Tibial artery (tissue), 4 donors: ENCODE measurements around the gene HACE1.
"Not testable (repeated sequence)": the region's sequence is repeated elsewhere in the genome, so short reads cannot be mapped to it uniquely, and the experiment has no call there.

Experiments
- DNase-seq, 2 donors: peaks; one replicate each; pipeline ENCODE4 v3.0.0-alpha.2; 2019
- H3K27ac ChIP-seq, 2 donors: fragments of 200-600 bp; sonication (generic) in 1 of 2; 1 replicate in 1 of 2; 2 replicates in 1 of 2; pipeline ENCODE4 v1.5.1; 2018 to 2019; ENCODE audit warnings: mild to moderate bottlenecking in 1 of 2
- H3K27me3 ChIP-seq, 2 donors: fragments of 200-600 bp; sonication (generic) in 1 of 2; one replicate each; pipeline versions ENCODE4 v1.5.1 to v1.6.0; 2016 to 2019
- H3K36me3 ChIP-seq, 3 donors: fragments of 200-600 bp; sonication (generic) in 2 of 3; one replicate each; pipeline ENCODE4 v1.5.1; 2016 to 2019; ENCODE audit warnings: mild to moderate bottlenecking in 2 of 3
- H3K4me1 ChIP-seq, 4 donors: fragments of 200-600 bp; sonication (generic) in 2 of 4; 1 replicate in 3 of 4; 2 replicates in 1 of 4; pipeline ENCODE4 v1.5.1; 2016 to 2019
- H3K4me3 ChIP-seq, 2 donors: fragments of 200-600 bp; sonication (generic) in 1 of 2; 1 replicate in 1 of 2; 2 replicates in 1 of 2; pipeline ENCODE4 v1.5.1; 2018 to 2019; ENCODE audit warnings: mild to moderate bottlenecking in 2 of 2
- H3K9me3 ChIP-seq, 3 donors: fragments of 200-600 bp; sonication (generic) in 1 of 3; one replicate each; pipeline ENCODE4 v1.5.1; 2016 to 2019
- intact Hi-C: fragments of 100-400 bp; cut with DNase I; formaldehyde crosslinking; loops from one replicate; pipeline ENCODE4 v1.15.0; 2023; ENCODE audit warnings: low total_unique reads
- TF ChIP-seq, protein P1 (sequence below), 2 experiments: fragments of 200-600 bp in 1 of 2; fragments of 450-650 bp in 1 of 2; IDR thresholded peaks; one replicate each; pipeline ENCODE4 v1.5.1; 2017 to 2019; ENCODE audit warnings: antibody characterized with exemption in 2 of 2, mild to moderate bottlenecking in 1 of 2, moderate library complexity in 1 of 2

Gene HACE1

DNA sequence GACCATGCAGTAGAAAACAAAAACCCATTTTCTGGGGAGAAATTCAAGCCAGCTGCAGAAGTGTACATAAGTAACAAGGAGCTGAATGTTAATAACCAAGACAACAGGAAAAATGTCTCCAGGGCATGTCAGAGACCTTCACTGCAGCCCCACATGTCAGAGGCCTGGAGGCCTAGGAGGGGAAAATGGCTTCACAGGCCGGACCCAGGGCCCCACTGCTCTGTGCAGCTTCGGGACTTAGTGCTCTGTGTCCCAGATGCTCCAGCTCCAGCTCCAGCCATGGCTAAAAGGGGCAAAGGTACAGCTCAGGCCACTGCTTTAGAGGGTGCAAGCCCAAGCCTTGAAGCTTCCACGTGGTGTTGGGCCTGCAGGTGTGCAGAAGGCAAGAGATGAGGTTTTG, 43.6 kb downstream of the HACE1 start:
- no peaks in the 10 kb centered on the region for H3K9me3 ChIP-seq

DNA sequence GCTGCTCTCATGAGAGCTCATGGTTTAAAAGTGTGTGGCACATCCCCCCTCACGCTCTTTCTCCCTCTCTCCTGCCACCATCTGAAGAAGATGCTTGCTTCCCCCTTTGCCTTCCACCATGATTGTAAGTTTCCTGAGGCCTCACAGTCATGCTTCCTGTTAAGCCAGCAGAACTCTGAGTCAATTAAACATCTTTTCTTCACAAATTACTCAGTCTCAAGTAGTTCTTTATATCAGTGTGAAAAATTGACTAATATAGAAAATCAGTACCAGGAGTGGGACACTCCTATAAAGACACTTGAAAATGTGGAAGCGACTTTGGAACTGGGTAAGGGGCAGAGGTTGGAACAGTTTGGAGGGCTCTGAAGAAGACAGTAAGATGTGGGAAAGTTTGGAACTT, 45.0 kb downstream of the HACE1 start:
- no peak overlapping the region for H3K27ac ChIP-seq
- intact Hi-C loops = no loop called here
- TF ChIP-seq, protein P1, sequence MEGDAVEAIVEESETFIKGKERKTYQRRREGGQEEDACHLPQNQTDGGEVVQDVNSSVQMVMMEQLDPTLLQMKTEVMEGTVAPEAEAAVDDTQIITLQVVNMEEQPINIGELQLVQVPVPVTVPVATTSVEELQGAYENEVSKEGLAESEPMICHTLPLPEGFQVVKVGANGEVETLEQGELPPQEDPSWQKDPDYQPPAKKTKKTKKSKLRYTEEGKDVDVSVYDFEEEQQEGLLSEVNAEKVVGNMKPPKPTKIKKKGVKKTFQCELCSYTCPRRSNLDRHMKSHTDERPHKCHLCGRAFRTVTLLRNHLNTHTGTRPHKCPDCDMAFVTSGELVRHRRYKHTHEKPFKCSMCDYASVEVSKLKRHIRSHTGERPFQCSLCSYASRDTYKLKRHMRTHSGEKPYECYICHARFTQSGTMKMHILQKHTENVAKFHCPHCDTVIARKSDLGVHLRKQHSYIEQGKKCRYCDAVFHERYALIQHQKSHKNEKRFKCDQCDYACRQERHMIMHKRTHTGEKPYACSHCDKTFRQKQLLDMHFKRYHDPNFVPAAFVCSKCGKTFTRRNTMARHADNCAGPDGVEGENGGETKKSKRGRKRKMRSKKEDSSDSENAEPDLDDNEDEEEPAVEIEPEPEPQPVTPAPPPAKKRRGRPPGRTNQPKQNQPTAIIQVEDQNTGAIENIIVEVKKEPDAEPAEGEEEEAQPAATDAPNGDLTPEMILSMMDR (IDR thresholded peaks at IDR 0.05) = no peak
- H3K4me3 ChIP-seq = no peak overlapping the region
- no peaks in the 10 kb centered on the region for H3K4me1 ChIP-seq
- no peaks in the 10 kb centered on the region for H3K27me3 ChIP-seq
- DNase-seq = no peak
- H3K9me3 ChIP-seq = no peaks in the 10 kb centered on the region
- H3K36me3 ChIP-seq = peaks cover 4 to 6% (median 5%) of the 10 kb centered on the region in 3 donors

More for the DNA sequence above, 43.6 kb downstream of the HACE1 start:
- intact Hi-C loops = no loop called here
- no peak overlapping the region for H3K4me3 ChIP-seq
- peaks cover 5 to 10% (median 6%) of the 10 kb centered on the region in 3 donors for H3K36me3 ChIP-seq
- no peak for DNase-seq
- H3K27me3 ChIP-seq = no peaks in the 10 kb centered on the region
- H3K4me1 ChIP-seq = no peaks in the 10 kb centered on the region
- TF ChIP-seq, protein P1 (IDR thresholded peaks at IDR 0.05) = no peak
- no peak overlapping the region for H3K27ac ChIP-seq

DNA sequence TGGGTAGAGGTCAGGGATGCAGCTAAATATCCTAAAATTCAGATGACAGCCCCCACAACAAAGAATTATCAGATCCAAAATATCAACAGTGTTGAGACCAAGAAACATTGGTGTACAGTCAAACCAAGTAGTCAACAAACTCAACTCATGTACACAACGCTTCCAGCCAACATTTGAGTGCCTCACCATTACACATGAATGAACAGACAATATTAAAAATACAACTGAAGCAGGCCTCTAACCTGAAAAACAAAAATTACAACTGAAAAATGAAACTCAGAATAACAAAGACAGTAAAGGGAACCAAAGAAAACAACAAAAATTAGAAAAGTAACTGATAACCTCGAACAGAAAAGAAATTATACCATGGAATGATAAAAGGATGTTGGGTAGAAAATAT, 46.2 kb downstream of the HACE1 start:
- no peak for DNase-seq
- TF ChIP-seq, protein P1 (IDR thresholded peaks at IDR 0.05) = no peak
- no peak overlapping the region for H3K27ac ChIP-seq
- H3K27me3 ChIP-seq = no peaks in the 10 kb centered on the region
- H3K4me1 ChIP-seq = no peaks in the 10 kb centered on the region
- no peak overlapping the region for H3K4me3 ChIP-seq
- H3K9me3 ChIP-seq = no peaks in the 10 kb centered on the region
- intact Hi-C loops = no loop called here
- peaks cover 4 to 6% (median 5%) of the 10 kb centered on the region in 3 donors for H3K36me3 ChIP-seq

DNA sequence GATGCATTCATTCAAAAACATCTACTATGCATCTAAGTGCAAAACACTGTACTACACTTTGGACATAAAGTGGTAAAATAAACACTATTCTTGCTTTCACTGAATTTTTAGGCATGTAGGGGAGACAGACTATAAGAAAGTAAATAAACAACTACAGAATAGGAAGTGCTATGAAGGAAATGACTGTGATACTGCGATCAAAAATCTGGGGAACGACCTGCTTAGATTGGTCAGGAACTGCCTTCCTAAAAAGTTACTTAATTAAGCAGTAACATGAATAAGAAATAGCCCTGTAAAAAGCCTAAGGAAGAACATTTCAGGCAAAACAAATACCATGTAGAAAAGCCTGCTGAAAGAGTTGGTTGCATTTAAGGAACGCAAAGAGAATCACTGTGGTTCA, 50.6 kb downstream of the HACE1 start:
- Histone ChIP-seq H3K27me3 (no peaks in the 10 kb centered on the region), H3K36me3 (peaks cover 7 to 13% (median 13%) of the 10 kb centered on the region in 3 donors), H3K4me3 (no peak overlapping the region), H3K27ac (no peak overlapping the region), H3K9me3 (peaks cover 0 to 4% (median 0%) of the 10 kb centered on the region in 3 donors), H3K4me1 (no peaks in the 10 kb centered on the region)
- DNase-seq = no peak
- intact Hi-C loops = no loop called here
- TF ChIP-seq, protein P1 (IDR thresholded peaks at IDR 0.05) = no peak

DNA sequence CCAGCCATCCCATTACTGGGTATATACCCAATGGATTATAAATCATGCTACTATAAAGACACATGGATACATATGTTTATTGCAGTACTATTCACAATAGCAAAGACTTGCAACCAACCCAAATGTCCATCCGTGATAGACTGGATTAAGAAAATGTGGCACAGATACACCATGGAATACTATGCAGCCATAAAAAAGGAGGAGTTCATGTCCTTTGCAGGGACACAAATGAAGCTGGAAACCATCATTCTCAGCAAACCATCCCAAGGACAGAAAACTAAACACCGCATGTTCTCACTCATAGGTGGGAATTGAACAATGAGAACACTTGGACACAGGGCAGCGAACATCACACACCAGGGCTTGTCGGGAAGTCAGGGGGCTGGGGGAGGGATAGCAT, 54.4 kb downstream of the HACE1 start:
- intact Hi-C loops, H3K4me3 ChIP-seq, H3K27me3 ChIP-seq, DNase-seq, H3K27ac ChIP-seq, H3K9me3 ChIP-seq, H3K4me1 ChIP-seq: not testable (repeated sequence)
- peaks cover 12 to 18% (median 13%) of the 10 kb centered on the region in 3 donors for H3K36me3 ChIP-seq

DNA sequence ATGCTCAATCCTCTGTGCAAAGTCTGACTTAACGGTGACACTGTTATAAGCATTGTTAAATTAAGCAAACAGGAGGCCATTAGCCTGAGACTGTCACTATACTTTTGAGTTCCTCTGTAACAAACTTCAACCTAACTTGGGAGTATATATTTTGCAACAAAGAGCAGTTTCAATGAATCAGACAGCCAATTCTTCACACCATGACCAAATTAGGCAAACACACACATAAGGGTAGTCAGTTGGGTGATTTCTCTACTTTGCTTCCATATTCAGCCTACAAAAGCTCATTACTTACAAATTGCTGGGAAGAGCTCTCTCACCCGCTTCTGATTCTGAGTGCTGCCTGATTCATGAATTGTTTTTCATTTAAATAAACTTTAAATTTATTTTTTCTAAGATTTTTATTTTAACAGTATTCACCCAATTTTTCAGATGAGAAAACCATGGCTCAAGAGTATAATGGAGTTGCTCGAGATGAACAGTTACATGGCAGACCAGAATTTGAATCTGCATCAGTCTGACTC, 60.5 kb downstream of the HACE1 start:
- intact Hi-C loops = no loop called here
- TF ChIP-seq, protein P1 (IDR thresholded peaks at IDR 0.05) = no peak

More for the DNA sequence above, 60.5 kb downstream of the HACE1 start:
- H3K27ac ChIP-seq = no peak overlapping the region
- no peak overlapping the region for H3K4me3 ChIP-seq
- H3K4me1 ChIP-seq = no peaks in the 10 kb centered on the region
- H3K9me3 ChIP-seq = no peaks in the 10 kb centered on the region
- H3K27me3 ChIP-seq = no peaks in the 10 kb centered on the region
- peaks cover 5 to 20% (median 15%) of the 10 kb centered on the region in 3 donors for H3K36me3 ChIP-seq
- DNase-seq = no peak
